Type B pancreatic cell (in vitro differentiated cells): ENCODE results near the gene NDUFAF8. TPM values are rescaled to one million over a fixed set of nuclear protein-coding genes. Genes with fewer than 3 reads are reported as not detected.

Experiments used
- DNase-seq: peaks from one replicate; pipeline ENCODE4 v3.0.0; 2021; ENCODE audit warnings: mixed read lengths; ENCODE audit not compliant: unreplicated experiment; ENCODE audit errors: extremely low spot score
- H3K27ac Mint-ChIP-seq: 2 replicates; pipeline ENCODE4 v1.8.0; 2021; ENCODE audit warnings: mild to moderate bottlenecking, mixed read lengths
- H3K27me3 Mint-ChIP-seq: 2 replicates; pipeline ENCODE4 v1.8.0; 2021; ENCODE audit warnings: mixed read lengths
- H3K36me3 Mint-ChIP-seq: 2 replicates; pipeline ENCODE4 v1.8.0; 2021; ENCODE audit warnings: mixed read lengths
- H3K4me1 Mint-ChIP-seq: one replicate; pipeline ENCODE4 v1.8.0; 2021; ENCODE audit warnings: mixed read lengths; ENCODE audit not compliant: unreplicated experiment
- H3K4me3 Mint-ChIP-seq: 2 replicates; pipeline ENCODE4 v1.8.0; 2021; ENCODE audit warnings: mild to moderate bottlenecking, mixed read lengths
- H3K9me3 Mint-ChIP-seq: 2 replicates; pipeline ENCODE4 v1.8.0; 2021; ENCODE audit warnings: mixed read lengths
- CTCF ChIP-seq: fragments of 200-600 bp; sonication (generic); conservative IDR thresholded peaks from 2 replicates; pipeline ENCODE4 v1.5.0; 2021; ENCODE audit warnings: antibody characterized with exemption, mild to moderate bottlenecking
- total RNA-seq: library from RNA; stranded (reverse); gene quantifications from 2 replicates; pipeline ENCODE4 v1.2.1, GENCODE V29; 2021; ENCODE audit warnings: low replicate concordance

The NDUFAF8 gene
- total RNA-seq, 1 donor from 2014 or later = 56.9 TPM

- no peak overlapping the region for H3K27ac Mint-ChIP-seq
- H3K36me3 Mint-ChIP-seq = peaks cover 1% of the 10 kb centered on the region
- H3K27me3 Mint-ChIP-seq = no peaks in the 10 kb centered on the region
- no peak for DNase-seq
- H3K9me3 Mint-ChIP-seq = no peaks in the 10 kb centered on the region
- no peak for TF ChIP-seq CTCF
- no peak overlapping the region for H3K4me3 Mint-ChIP-seq
- H3K4me1 Mint-ChIP-seq = peaks cover 5% of the 10 kb centered on the region
Measured at GRCh38 chr17:81261582-81262336, 22.6 kb downstream of the NDUFAF8 start.

- no peak for DNase-seq
- Mint-ChIP-seq H3K4me3 (no peak overlapping the region), H3K4me1 (peaks cover 8% of the 10 kb centered on the region), H3K27me3 (no peaks in the 10 kb centered on the region), H3K27ac (no peak overlapping the region), H3K9me3 (no peaks in the 10 kb centered on the region), H3K36me3 (peaks cover 14% of the 10 kb centered on the region)
- no peak for TF ChIP-seq CTCF
Measured at GRCh38 chr17:81263371-81264181, 24.5 kb downstream of the NDUFAF8 start.

- peaks cover 22% of the 10 kb centered on the region for H3K36me3 Mint-ChIP-seq
- peaks cover 8% of the 10 kb centered on the region for H3K4me1 Mint-ChIP-seq
- DNase-seq = no peak
- H3K27ac Mint-ChIP-seq = no peak overlapping the region
- H3K4me3 Mint-ChIP-seq = no peak overlapping the region
- no peaks in the 10 kb centered on the region for H3K27me3 Mint-ChIP-seq
- TF ChIP-seq CTCF = no peak
- no peaks in the 10 kb centered on the region for H3K9me3 Mint-ChIP-seq
Measured at GRCh38 chr17:81264640-81265039, 25.5 kb downstream of the NDUFAF8 start.

- Mint-ChIP-seq H3K27me3 (no peaks in the 10 kb centered on the region), H3K4me3 (no peak overlapping the region), H3K9me3 (no peaks in the 10 kb centered on the region), H3K27ac (no peak overlapping the region), H3K36me3 (peaks cover 25% of the 10 kb centered on the region), H3K4me1 (peaks cover 8% of the 10 kb centered on the region)
- TF ChIP-seq CTCF = no peak
- DNase-seq = no peak
Measured at GRCh38 chr17:81265576-81265975, 26.5 kb downstream of the NDUFAF8 start.

- Mint-ChIP-seq H3K9me3 (no peaks in the 10 kb centered on the region), H3K4me3 (no peak overlapping the region), H3K4me1 (peaks cover 8% of the 10 kb centered on the region), H3K27me3 (no peaks in the 10 kb centered on the region), H3K27ac (no peak overlapping the region), H3K36me3 (peaks cover 29% of the 10 kb centered on the region)
- no peak for TF ChIP-seq CTCF
- no peak for DNase-seq
Measured at GRCh38 chr17:81267390-81268067, 28.4 kb downstream of the NDUFAF8 start.
